ENCODE measurements around the gene NDRG3. TPM values are rescaled to one million over a fixed set of nuclear protein-coding genes. Genes with fewer than 3 reads are reported as not detected.

NDRG3 gene
- total and polyA plus RNA-seq, 2 of the 4 experiments (the other 2 are of a cell fraction): 24.8 to 34.2 TPM

DNA sequence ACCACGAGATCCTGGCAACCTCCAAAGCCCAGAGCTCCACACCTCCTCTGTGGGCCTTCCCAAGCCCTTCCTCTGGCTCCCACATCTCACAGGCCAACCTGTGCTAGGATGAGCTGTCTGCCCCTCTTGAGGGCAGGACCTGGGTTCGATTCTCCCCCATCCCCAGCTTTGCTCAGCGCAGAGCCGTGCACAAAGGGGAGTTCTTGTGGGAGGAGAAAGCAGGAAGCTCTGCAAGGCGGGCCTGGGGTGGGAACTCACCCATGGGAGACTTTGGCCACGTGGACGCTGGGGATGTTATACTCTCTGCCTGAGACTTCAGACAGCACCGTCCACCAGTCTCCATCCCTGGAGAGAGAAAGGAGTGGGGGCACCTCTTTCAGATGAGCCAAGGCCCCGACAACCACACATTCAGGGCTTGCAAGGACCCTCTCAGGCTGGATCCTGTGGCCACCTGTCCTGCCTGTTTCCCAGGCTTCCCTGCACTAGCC lies 112.6 kb downstream of the NDRG3 start:
- in situ Hi-C loops (cut with MboI; ENCODE audit: low sequenced_read_pairs) (no loop called here), dilution Hi-C loops (cut with HindIII; ENCODE audit: low sequenced_read_pairs, unreplicated experiment) (no loop called here), intact Hi-C loops (cut with micrococcal nuclease) (no loop called here)
- no peak overlapping the region for H3K56ac ChIP-seq (ENCODE audit: extremely low read depth, insufficient read depth, low read length)
- no peaks in the 10 kb centered on the region for H3K36me3 ChIP-seq (ENCODE audit: control insufficient read depth, insufficient read depth, low read length)
- H2BK5ac ChIP-seq (ENCODE audit: low read depth, low read length, poor library complexity, severe bottlenecking): no peak overlapping the region
- ChIA-PET POLR2A (ENCODE audit: unreplicated experiment) (no interaction called here), CTCF (interaction anchor here (1.0 kb wide), 1 partner anchor 27 kb away, joined by 3 read pairs; the partner anchor contains the start of gene RAB5IF)
- no peaks in the 10 kb centered on the region for H3K9me1 ChIP-seq (ENCODE audit: insufficient read depth, low read length)
- no peaks in the 10 kb centered on the region for H4K20me1 ChIP-seq (ENCODE audit: insufficient read depth, low read length)
- no peak overlapping the region for H4K91ac ChIP-seq (ENCODE audit: insufficient read depth, low read depth, low read length)
- ATAC-seq (ENCODE audit: low read depth) (no peak), DNase-seq (no peak)
- no peaks in the 10 kb centered on the region for H3K9me3 ChIP-seq (ENCODE audit: control insufficient read depth, insufficient read depth, low read length)
- WGBS, 2 experiments (ENCODE audit: extremely low coverage in 2 of 2, insufficient read length in 1 of 2): no CpG with 5 or more reads among the region's 9 CpGs
- H3K27ac ChIP-seq (ENCODE audit: insufficient read depth, low read length): no peak overlapping the region
- H3K18ac ChIP-seq (ENCODE audit: low read depth, low read length): no peak overlapping the region
- H2AK9ac ChIP-seq (replicated peaks; ENCODE audit: low read depth, low read length, poor library complexity): no peak overlapping the region
- H3K4me1 ChIP-seq (ENCODE audit: control insufficient read depth, insufficient read depth, low read length): no peaks in the 10 kb centered on the region
- no peak overlapping the region for H3K23ac ChIP-seq (ENCODE audit: low read depth, low read length)
- H2BK120ac ChIP-seq (ENCODE audit: low read depth, low read length): no peak overlapping the region
- H3K14ac ChIP-seq (replicated peaks; ENCODE audit: low read depth, low read length): no peak overlapping the region
- no peak overlapping the region for H3K4ac ChIP-seq (ENCODE audit: low read depth, low read length)
- H3K27me3 ChIP-seq (ENCODE audit: control insufficient read depth, insufficient read depth, low read length): no peaks in the 10 kb centered on the region
- H3K79me1 ChIP-seq (ENCODE audit: low read depth in 1 of 2, low read length in 2 of 2): no peaks in the 10 kb centered on the region
- TF ChIP-seq BHLHE40 (IDR thresholded peaks at IDR 0.05; ENCODE audit: low read depth, low read length) (no peak), POLR2A (IDR thresholded peaks at IDR 0.05; ENCODE audit: low read depth, low read length) (no peak), SMC3 (IDR thresholded peaks at IDR 0.05; ENCODE audit: low read depth, low read length) (no peak), FOS (IDR thresholded peaks at IDR 0.05; ENCODE audit: low read depth, low read length) (no peak), RCOR1 (IDR thresholded peaks at IDR 0.05; ENCODE audit: insufficient replicate concordance, low read length) (no peak), RFX5 (IDR thresholded peaks at IDR 0.05; ENCODE audit: low read depth, low read length) (no peak), RAD21 (IDR thresholded peaks at IDR 0.05; ENCODE audit: low read length) (no peak), MXI1 (IDR thresholded peaks at IDR 0.05; ENCODE audit: borderline replicate concordance, low read depth, low read length) (no peak), CEBPB (IDR thresholded peaks at IDR 0.05; ENCODE audit: low read depth, low read length) (no peak), CHD1 (IDR thresholded peaks at IDR 0.05; ENCODE audit: low read depth, low read length) (no peak), NFE2L2 (IDR thresholded peaks at IDR 0.05; ENCODE audit: low read depth, low read length) (no peak), MAZ (IDR thresholded peaks at IDR 0.05; ENCODE audit: borderline replicate concordance, low read depth, low read length) (no peak)
- TF ChIP-seq, protein P1, sequence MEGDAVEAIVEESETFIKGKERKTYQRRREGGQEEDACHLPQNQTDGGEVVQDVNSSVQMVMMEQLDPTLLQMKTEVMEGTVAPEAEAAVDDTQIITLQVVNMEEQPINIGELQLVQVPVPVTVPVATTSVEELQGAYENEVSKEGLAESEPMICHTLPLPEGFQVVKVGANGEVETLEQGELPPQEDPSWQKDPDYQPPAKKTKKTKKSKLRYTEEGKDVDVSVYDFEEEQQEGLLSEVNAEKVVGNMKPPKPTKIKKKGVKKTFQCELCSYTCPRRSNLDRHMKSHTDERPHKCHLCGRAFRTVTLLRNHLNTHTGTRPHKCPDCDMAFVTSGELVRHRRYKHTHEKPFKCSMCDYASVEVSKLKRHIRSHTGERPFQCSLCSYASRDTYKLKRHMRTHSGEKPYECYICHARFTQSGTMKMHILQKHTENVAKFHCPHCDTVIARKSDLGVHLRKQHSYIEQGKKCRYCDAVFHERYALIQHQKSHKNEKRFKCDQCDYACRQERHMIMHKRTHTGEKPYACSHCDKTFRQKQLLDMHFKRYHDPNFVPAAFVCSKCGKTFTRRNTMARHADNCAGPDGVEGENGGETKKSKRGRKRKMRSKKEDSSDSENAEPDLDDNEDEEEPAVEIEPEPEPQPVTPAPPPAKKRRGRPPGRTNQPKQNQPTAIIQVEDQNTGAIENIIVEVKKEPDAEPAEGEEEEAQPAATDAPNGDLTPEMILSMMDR (conservative IDR thresholded peaks at IDR 0.05; ENCODE audit: low read depth, low read length): no peak
- TF ChIP-seq, protein P2, sequence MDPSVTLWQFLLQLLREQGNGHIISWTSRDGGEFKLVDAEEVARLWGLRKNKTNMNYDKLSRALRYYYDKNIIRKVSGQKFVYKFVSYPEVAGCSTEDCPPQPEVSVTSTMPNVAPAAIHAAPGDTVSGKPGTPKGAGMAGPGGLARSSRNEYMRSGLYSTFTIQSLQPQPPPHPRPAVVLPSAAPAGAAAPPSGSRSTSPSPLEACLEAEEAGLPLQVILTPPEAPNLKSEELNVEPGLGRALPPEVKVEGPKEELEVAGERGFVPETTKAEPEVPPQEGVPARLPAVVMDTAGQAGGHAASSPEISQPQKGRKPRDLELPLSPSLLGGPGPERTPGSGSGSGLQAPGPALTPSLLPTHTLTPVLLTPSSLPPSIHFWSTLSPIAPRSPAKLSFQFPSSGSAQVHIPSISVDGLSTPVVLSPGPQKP (IDR thresholded peaks at IDR 0.05; ENCODE audit: borderline replicate concordance, low read depth, low read length): no peak
- H2BK20ac ChIP-seq (ENCODE audit: low read depth, low read length): no peak overlapping the region
- BruUV-seq (replicated peaks): no TSS peak
- no peak overlapping the region for H2BK15ac ChIP-seq (ENCODE audit: low read depth, low read length)
- no peak overlapping the region for H2AK5ac ChIP-seq (ENCODE audit: low read depth, low read length)
- no peak overlapping the region for H3K4me3 ChIP-seq (ENCODE audit: insufficient read depth, low read depth, low read length)
- H3K4me2 ChIP-seq (ENCODE audit: low read depth, low read length): no peak overlapping the region
- no peak overlapping the region for H4K8ac ChIP-seq (ENCODE audit: low read depth in 2 of 2, low read length in 2 of 2)
- peak overlapping the region; percentile 43 for H2AFZ ChIP-seq (replicated peaks; ENCODE audit: low read length, poor library complexity)
- H3K9ac ChIP-seq (ENCODE audit: low read depth, low read length): no peak overlapping the region
- no peak overlapping the region for H4K5ac ChIP-seq (ENCODE audit: low read depth, low read length)
